Measurements from ENCODE around the gene FAM89A.
"Not testable (repeated sequence)": the region's sequence is repeated elsewhere in the genome, so short reads cannot be mapped to it uniquely, and the experiment has no call there.

The FAM89A gene

GRCh38 chr1:231053493-231054162 lies 13.6 kb upstream of the FAM89A start:
- DNase-seq: no peak

- no peak for DNase-seq
Observed at GRCh38 chr1:231052777-231053176, 12.7 kb upstream of the FAM89A start.

GRCh38 chr1:231050932-231051331 lies 10.9 kb upstream of the FAM89A start:
- DNase-seq: not testable (repeated sequence)

- DNase-seq: no peak
Observed at GRCh38 chr1:231050395-231050794, 10.3 kb upstream of the FAM89A start.

- DNase-seq: no peak
Observed at GRCh38 chr1:231049121-231049979, 9.3 kb upstream of the FAM89A start.

- not testable (repeated sequence) for DNase-seq
Observed at GRCh38 chr1:231048419-231048818, 8.4 kb upstream of the FAM89A start.

- DNase-seq: not testable (repeated sequence)
Observed at GRCh38 chr1:231047529-231047928, 7.5 kb upstream of the FAM89A start.

- DNase-seq: no peak
Observed at GRCh38 chr1:231046730-231047395, 6.8 kb upstream of the FAM89A start.

GRCh38 chr1:231045921-231046729 lies 6.1 kb upstream of the FAM89A start:
- DNase-seq: not testable (repeated sequence)

GRCh38 chr1:231045286-231045685 lies 5.2 kb upstream of the FAM89A start:
- peak; percentile 11 for DNase-seq

GRCh38 chr1:231044588-231044987 lies 4.5 kb upstream of the FAM89A start:
- no peak for DNase-seq

- DNase-seq: no peak
Observed at GRCh38 chr1:231041719-231042261, 1.7 kb upstream of the FAM89A start.

- no peak for DNase-seq
Observed at GRCh38 chr1:231040800-231041718, 1.0 kb upstream of the FAM89A start.

- no peak for DNase-seq
Observed at GRCh38 chr1:231039161-231040018, 664 bp downstream of the FAM89A start.

GRCh38 chr1:231037585-231038517 lies 2.2 kb downstream of the FAM89A start:
- no peak for DNase-seq

GRCh38 chr1:231036416-231036815 lies 3.6 kb downstream of the FAM89A start:
- no peak for DNase-seq

- no peak for DNase-seq
Observed at GRCh38 chr1:231035799-231036198, 4.3 kb downstream of the FAM89A start.

- DNase-seq: no peak
Observed at GRCh38 chr1:231032963-231033362, 7.1 kb downstream of the FAM89A start.

GRCh38 chr1:231029841-231030240 lies 10.2 kb downstream of the FAM89A start:
- DNase-seq: no peak

Measured in CD4-positive, alpha-beta T cell treated with Interleukin-4 for 4 hours (primary cell).